Natural killer cell (primary cell): ENCODE results near the gene CYP19A1. TPM values are rescaled to one million over a fixed set of nuclear protein-coding genes. Genes with fewer than 3 reads are reported as not detected.

Source experiments
- ATAC-seq, 3 donors: fragments of 150-1000 bp in 2 of 3; fragments of 200-7000 bp in 1 of 3; cut with Tn5 transposase; 1 replicate in 1 of 3; 2 replicates in 2 of 3; pipeline ENCODE4 v1.10.0; 2021; ENCODE audit warnings: mild to moderate bottlenecking in 2 of 3, moderate library complexity in 2 of 3
- DNase-seq, 2 donors: peaks; one replicate each; pipeline versions ENCODE4 v3.0.0 to v3.0.0-alpha.2; 2013 to 2021; ENCODE audit warnings: mixed read lengths in 1 of 2
- H3K27ac ChIP-seq: one replicate; pipeline ENCODE4 v1.5.1; 2013; ENCODE audit warnings: mild to moderate bottlenecking, low read length
- H3K27me3 ChIP-seq: one replicate; pipeline ENCODE4 v1.6.1; 2013; ENCODE audit warnings: low read length; ENCODE audit not compliant: control insufficient read depth, insufficient read depth
- H3K36me3 ChIP-seq: one replicate; pipeline ENCODE4 v1.6.1; 2013; ENCODE audit warnings: low read length; ENCODE audit not compliant: control insufficient read depth, insufficient read depth
- H3K4me1 ChIP-seq: one replicate; pipeline ENCODE4 v1.6.1; 2013; ENCODE audit warnings: low read length; ENCODE audit not compliant: control insufficient read depth, insufficient read depth
- H3K4me3 ChIP-seq: one replicate; pipeline ENCODE4 v1.5.1; 2013; ENCODE audit warnings: low read length
- H3K9me3 ChIP-seq: one replicate; pipeline ENCODE4 v1.6.1; 2013; ENCODE audit warnings: low read length; ENCODE audit not compliant: control insufficient read depth, insufficient read depth
- H3K27ac Mint-ChIP-seq, 2 donors: one replicate each; pipeline ENCODE4 v1.8.0; 2022; ENCODE audit warnings: mild to moderate bottlenecking in 2 of 2, mixed read lengths in 2 of 2, moderate library complexity in 1 of 2
- H3K27me3 Mint-ChIP-seq, 2 donors: one replicate each; pipeline ENCODE4 v1.8.0; 2022; ENCODE audit warnings: low read depth in 2 of 2, mixed read lengths in 2 of 2
- H3K36me3 Mint-ChIP-seq: one replicate; pipeline ENCODE4 v1.8.0; 2022; ENCODE audit warnings: mixed read lengths
- H3K4me1 Mint-ChIP-seq, 2 donors: one replicate each; pipeline ENCODE4 v1.8.0; 2022; ENCODE audit warnings: mixed read lengths in 2 of 2
- H3K4me3 Mint-ChIP-seq: one replicate; pipeline ENCODE4 v1.8.0; 2022; ENCODE audit warnings: mild to moderate bottlenecking, moderate library complexity, mixed read lengths
- H3K9me3 Mint-ChIP-seq, 2 donors: one replicate each; pipeline ENCODE4 v1.8.0; 2022; ENCODE audit warnings: mixed read lengths in 2 of 2
- WGBS: methylation state at CpG from one replicate; pipeline ENCODE4 v1.1.7; 2013; ENCODE audit warnings: missing lambda C conversion rate; ENCODE audit not compliant: insufficient coverage; 5-methylcytosine and 5-hydroxymethylcytosine counted together
- intact Hi-C: fragments of 100-400 bp; cut with micrococcal nuclease; formaldehyde crosslinking; loops from one replicate; pipeline ENCODE4 v1.14.2; 2022
- total RNA-seq, 4 donors: library from RNA; stranded (reverse); fragments of 120-200 nt in 1 of 4; gene quantifications; one replicate each; pipeline versions ENCODE4 v1.2.3 to v1.2.4, GENCODE V29; 2013 to 2022
- TF ChIP-seq, protein P1 (sequence below): fragments of 200-600 bp; IDR thresholded peaks from one replicate; pipeline ENCODE4 v1.8.0; 2022; ENCODE audit warnings: antibody characterized with exemption

CYP19A1 gene
- total RNA-seq, 3 donors from 2014 or later (not counting 1 experiment from before 2014, with no cell fraction given), result not detected

DNA sequence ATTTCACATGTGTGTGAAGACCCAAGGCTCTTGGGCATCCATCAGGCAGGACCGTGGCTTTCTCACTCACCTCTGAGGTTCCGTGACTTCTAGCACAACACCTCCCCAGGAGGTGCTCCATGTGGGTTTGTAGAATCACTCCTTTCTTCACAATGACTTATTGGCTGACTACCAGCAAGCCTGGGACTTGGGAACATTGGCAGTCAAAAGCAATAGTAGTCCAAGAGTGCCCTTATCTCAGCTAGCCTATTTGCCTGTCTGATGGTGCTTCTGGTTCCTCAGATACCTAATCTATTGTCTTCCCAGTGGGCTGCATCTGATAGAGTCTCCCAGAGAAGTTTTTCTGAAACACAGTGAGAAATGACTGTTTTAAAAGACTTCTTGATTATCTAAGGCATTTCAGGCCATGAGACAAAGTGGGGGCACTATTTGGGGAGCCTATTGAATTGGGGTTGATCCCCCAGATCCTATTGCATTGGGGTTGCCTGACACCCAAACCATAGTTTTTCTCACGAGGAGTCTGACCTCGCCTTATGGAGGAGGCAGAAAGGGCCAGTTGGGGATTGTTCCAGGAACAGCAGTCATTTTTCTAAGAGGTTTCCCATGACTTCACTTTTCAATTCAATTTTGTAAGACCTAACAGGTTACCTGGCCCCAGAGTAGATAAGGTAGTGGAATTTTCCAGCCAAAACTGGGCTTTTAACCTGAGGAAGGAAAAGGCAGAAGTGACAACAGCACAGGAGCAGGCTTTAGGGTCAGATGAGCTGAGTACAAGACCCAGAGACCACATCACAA, 88.0 kb downstream of the CYP19A1 start:
- H3K4me3 Mint-ChIP-seq, result no peak overlapping the region
- ATAC-seq (no peak), DNase-seq (no peak)
- H3K4me3 ChIP-seq, result no peak overlapping the region
- no peaks in the 10 kb centered on the region for H3K9me3 ChIP-seq
- intact Hi-C loops, result no loop called here
- no peaks in the 10 kb centered on the region for H3K4me1 Mint-ChIP-seq
- no peak overlapping the region for H3K27ac ChIP-seq
- WGBS, result 69% methylated on average over 4 of the region's 4 CpGs
- no peaks in the 10 kb centered on the region for H3K36me3 Mint-ChIP-seq
- peaks cover 0 to 10% of the 10 kb centered on the region in 2 donors for H3K27me3 Mint-ChIP-seq
- no peaks in the 10 kb centered on the region for H3K27me3 ChIP-seq
- TF ChIP-seq, protein P1, sequence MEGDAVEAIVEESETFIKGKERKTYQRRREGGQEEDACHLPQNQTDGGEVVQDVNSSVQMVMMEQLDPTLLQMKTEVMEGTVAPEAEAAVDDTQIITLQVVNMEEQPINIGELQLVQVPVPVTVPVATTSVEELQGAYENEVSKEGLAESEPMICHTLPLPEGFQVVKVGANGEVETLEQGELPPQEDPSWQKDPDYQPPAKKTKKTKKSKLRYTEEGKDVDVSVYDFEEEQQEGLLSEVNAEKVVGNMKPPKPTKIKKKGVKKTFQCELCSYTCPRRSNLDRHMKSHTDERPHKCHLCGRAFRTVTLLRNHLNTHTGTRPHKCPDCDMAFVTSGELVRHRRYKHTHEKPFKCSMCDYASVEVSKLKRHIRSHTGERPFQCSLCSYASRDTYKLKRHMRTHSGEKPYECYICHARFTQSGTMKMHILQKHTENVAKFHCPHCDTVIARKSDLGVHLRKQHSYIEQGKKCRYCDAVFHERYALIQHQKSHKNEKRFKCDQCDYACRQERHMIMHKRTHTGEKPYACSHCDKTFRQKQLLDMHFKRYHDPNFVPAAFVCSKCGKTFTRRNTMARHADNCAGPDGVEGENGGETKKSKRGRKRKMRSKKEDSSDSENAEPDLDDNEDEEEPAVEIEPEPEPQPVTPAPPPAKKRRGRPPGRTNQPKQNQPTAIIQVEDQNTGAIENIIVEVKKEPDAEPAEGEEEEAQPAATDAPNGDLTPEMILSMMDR, result no peak
- H3K4me1 ChIP-seq, result no peaks in the 10 kb centered on the region
- H3K27ac Mint-ChIP-seq, result no peak overlapping the region
- peaks cover 0 to 2% of the 10 kb centered on the region in 2 donors for H3K9me3 Mint-ChIP-seq
- no peaks in the 10 kb centered on the region for H3K36me3 ChIP-seq

GRCh38 chr15:51245628-51246027, 92.8 kb downstream of the CYP19A1 start:
- no peak overlapping the region for H3K4me3 ChIP-seq
- DNase-seq (no peak), ATAC-seq (no peak)
- no peaks in the 10 kb centered on the region for H3K4me1 Mint-ChIP-seq
- intact Hi-C loops, result no loop called here
- no peak overlapping the region for H3K4me3 Mint-ChIP-seq
- H3K4me1 ChIP-seq, result no peaks in the 10 kb centered on the region
- no peaks in the 10 kb centered on the region for H3K27me3 ChIP-seq
- no peak overlapping the region for H3K27ac Mint-ChIP-seq
- H3K36me3 Mint-ChIP-seq, result no peaks in the 10 kb centered on the region
- peaks cover 0 to 2% of the 10 kb centered on the region in 2 donors for H3K9me3 Mint-ChIP-seq
- no peak overlapping the region for H3K27ac ChIP-seq
- TF ChIP-seq, protein P1, result no peak
- H3K9me3 ChIP-seq, result no peaks in the 10 kb centered on the region
- no peaks in the 10 kb centered on the region for H3K36me3 ChIP-seq
- H3K27me3 Mint-ChIP-seq, result peaks cover 0 to 8% of the 10 kb centered on the region in 2 donors
- WGBS, result 100% methylated on average over 1 of the region's 1 CpG

- Histone ChIP-seq H3K4me1 (no peaks in the 10 kb centered on the region), H3K27ac (no peak overlapping the region), H3K9me3 (no peaks in the 10 kb centered on the region), H3K36me3 (no peaks in the 10 kb centered on the region), H3K4me3 (no peak overlapping the region), H3K27me3 (no peaks in the 10 kb centered on the region)
- peaks cover 5 to 9% of the 10 kb centered on the region in 2 donors for H3K27me3 Mint-ChIP-seq
- peaks cover 0 to 2% of the 10 kb centered on the region in 2 donors for H3K9me3 Mint-ChIP-seq
- DNase-seq (no peak), ATAC-seq (no peak)
- no peak overlapping the region for H3K4me3 Mint-ChIP-seq
- H3K36me3 Mint-ChIP-seq, result no peaks in the 10 kb centered on the region
- intact Hi-C loops, result no loop called here
- TF ChIP-seq, protein P1, result no peak
- no peak overlapping the region for H3K27ac Mint-ChIP-seq
- H3K4me1 Mint-ChIP-seq, result no peaks in the 10 kb centered on the region
- 75% methylated on average over 1 of the region's 2 CpGs for WGBS
These were observed 94.0 kb downstream of the CYP19A1 start for GRCh38 chr15:51244423-51244869.

GRCh38 chr15:51243774-51244173, 94.6 kb downstream of the CYP19A1 start:
- Mint-ChIP-seq H3K27me3 (peaks cover 5 to 8% of the 10 kb centered on the region in 2 donors), H3K4me3 (no peak overlapping the region), H3K27ac (no peak overlapping the region), H3K4me1 (no peaks in the 10 kb centered on the region), H3K36me3 (no peaks in the 10 kb centered on the region), H3K9me3 (no peaks in the 10 kb centered on the region)
- TF ChIP-seq, protein P1, result no peak
- Histone ChIP-seq H3K4me3 (no peak overlapping the region), H3K36me3 (no peaks in the 10 kb centered on the region), H3K27me3 (no peaks in the 10 kb centered on the region), H3K27ac (no peak overlapping the region), H3K4me1 (no peaks in the 10 kb centered on the region), H3K9me3 (no peaks in the 10 kb centered on the region)
- intact Hi-C loops, result no loop called here
- ATAC-seq, result no peak
- no peak for DNase-seq
